Osteoblast (primary cell): Measurements from ENCODE around the gene TPSG1. TPM values are rescaled to one million over a fixed set of nuclear protein-coding genes. Genes with fewer than 3 reads are reported as not detected.
A peak's percentile ranks its signal among the peaks of the same experiment; 100 is the strongest.

Experiments
- DNase-seq: peaks from one replicate; pipeline ENCODE4 v3.0.0; 2011; ENCODE audit warnings: low spot score, mixed read lengths; ENCODE audit not compliant: insufficient read length; ENCODE audit errors: missing footprints
- H2AFZ ChIP-seq: 2 replicates; pipeline ENCODE4 v1.6.0; 2011; ENCODE audit warnings: mild to moderate bottlenecking, low read length
- H3K27ac ChIP-seq: 2 replicates; pipeline ENCODE4 v1.5.1; 2011; ENCODE audit warnings: mild to moderate bottlenecking, low read depth, low read length, moderate library complexity
- H3K27me3 ChIP-seq: 2 replicates; pipeline ENCODE4 v1.6.0; 2012; ENCODE audit warnings: mild to moderate bottlenecking, control low read depth, inconsistent platforms, low read length, moderate library complexity; ENCODE audit not compliant: insufficient read depth
- H3K36me3 ChIP-seq: 2 replicates; pipeline ENCODE4 v1.5.1; 2011; ENCODE audit warnings: mild to moderate bottlenecking, low read length, control low read depth, moderate library complexity; ENCODE audit not compliant: insufficient read depth
- H3K4me1 ChIP-seq: 2 replicates; pipeline ENCODE4 v1.5.1; 2011; ENCODE audit warnings: mild to moderate bottlenecking, low read length, control low read depth, moderate library complexity; ENCODE audit not compliant: insufficient read depth
- H3K4me2 ChIP-seq: 2 replicates; pipeline ENCODE4 v1.6.0; 2011; ENCODE audit warnings: mild to moderate bottlenecking, low read length; ENCODE audit not compliant: insufficient read depth
- H3K4me3 ChIP-seq: fragments of 200-600 bp; sonication (generic); 3 replicates; pipeline ENCODE4 v1.5.1; 2012; ENCODE audit warnings: mild to moderate bottlenecking, low read length, inconsistent platforms; ENCODE audit not compliant: insufficient read depth
- H3K79me2 ChIP-seq: 2 replicates; pipeline ENCODE4 v1.6.0; 2012; ENCODE audit warnings: mild to moderate bottlenecking, low read length, control low read depth, inconsistent platforms; ENCODE audit not compliant: insufficient read depth
- H3K9me3 ChIP-seq: 2 replicates; pipeline ENCODE4 v1.5.1; 2011; ENCODE audit warnings: low read depth, low read length, control low read depth
- H4K20me1 ChIP-seq: 2 replicates; pipeline ENCODE4 v1.6.0; 2012; ENCODE audit warnings: mild to moderate bottlenecking, low read length, control low read depth; ENCODE audit not compliant: insufficient read depth
- CTCF ChIP-seq: IDR thresholded peaks from 2 replicates; pipeline ENCODE4 v1.5.1; 2011; ENCODE audit warnings: mild to moderate bottlenecking, low read depth, low read length, moderate library complexity; ENCODE audit errors: extremely low read depth
- total RNA-seq: library from RNA; depleted of rRNA; stranded (reverse); fragments of >200 nt; gene quantifications from 2 replicates; pipeline ENCODE4 v1.2.3, GENCODE V29; 2012

Gene TPSG1
- total RNA-seq, 1 donor, result not detected

- Histone ChIP-seq H3K4me3 (no peak overlapping the region), H3K4me1 (no peaks in the 10 kb centered on the region), H3K27ac (no peak overlapping the region), H4K20me1 (peaks cover 4% of the 10 kb centered on the region), H3K27me3 (peaks cover 29% of the 10 kb centered on the region), H3K9me3 (no peaks in the 10 kb centered on the region), H2AFZ (no peak overlapping the region), H3K36me3 (no peaks in the 10 kb centered on the region), H3K4me2 (no peak overlapping the region), H3K79me2 (no peaks in the 10 kb centered on the region)
- no peak for TF ChIP-seq CTCF
- no peak for DNase-seq
Observed at GRCh38 chr16:1261131-1261892, 36.2 kb upstream of the TPSG1 start.

- no peak for TF ChIP-seq CTCF
- H3K27me3 ChIP-seq, result peaks cover 29% of the 10 kb centered on the region
- no peak for DNase-seq
- H3K4me1 ChIP-seq, result no peaks in the 10 kb centered on the region
- H3K4me3 ChIP-seq, result no peak overlapping the region
- H2AFZ ChIP-seq, result no peak overlapping the region
- H3K27ac ChIP-seq, result no peak overlapping the region
- no peaks in the 10 kb centered on the region for H3K9me3 ChIP-seq
- H3K36me3 ChIP-seq, result no peaks in the 10 kb centered on the region
- no peak overlapping the region for H3K4me2 ChIP-seq
- peaks cover 4% of the 10 kb centered on the region for H4K20me1 ChIP-seq
- H3K79me2 ChIP-seq, result no peaks in the 10 kb centered on the region
Observed at GRCh38 chr16:1260101-1260680, 35.1 kb upstream of the TPSG1 start.

- no peaks in the 10 kb centered on the region for H3K4me1 ChIP-seq
- H3K27me3 ChIP-seq, result peaks cover 29% of the 10 kb centered on the region
- H3K4me3 ChIP-seq, result no peak overlapping the region
- no peaks in the 10 kb centered on the region for H3K79me2 ChIP-seq
- TF ChIP-seq CTCF, result no peak
- H3K4me2 ChIP-seq, result no peak overlapping the region
- no peak overlapping the region for H2AFZ ChIP-seq
- no peak overlapping the region for H3K27ac ChIP-seq
- H3K36me3 ChIP-seq, result no peaks in the 10 kb centered on the region
- H3K9me3 ChIP-seq, result no peaks in the 10 kb centered on the region
- DNase-seq, result no peak
- H4K20me1 ChIP-seq, result peaks cover 4% of the 10 kb centered on the region
Observed at GRCh38 chr16:1259760-1260068, 34.6 kb upstream of the TPSG1 start.

- no peaks in the 10 kb centered on the region for H4K20me1 ChIP-seq
- no peaks in the 10 kb centered on the region for H3K36me3 ChIP-seq
- H3K79me2 ChIP-seq, result no peaks in the 10 kb centered on the region
- peak; percentile 86 for DNase-seq
- H2AFZ ChIP-seq, result no peak overlapping the region
- no peak for TF ChIP-seq CTCF
- no peak overlapping the region for H3K27ac ChIP-seq
- no peak overlapping the region for H3K4me3 ChIP-seq
- peaks cover 29% of the 10 kb centered on the region for H3K27me3 ChIP-seq
- H3K9me3 ChIP-seq, result no peaks in the 10 kb centered on the region
- H3K4me2 ChIP-seq, result no peak overlapping the region
- H3K4me1 ChIP-seq, result no peaks in the 10 kb centered on the region
Observed at GRCh38 chr16:1258906-1259759, 34.1 kb upstream of the TPSG1 start.
